ENCODE results near the gene MT1H. TPM values are rescaled to one million over a fixed set of nuclear protein-coding genes. Genes with fewer than 3 reads are reported as not detected.

MT1H gene
- total RNA-seq, 1 experiment from 2014 or later, result not detected

DNA sequence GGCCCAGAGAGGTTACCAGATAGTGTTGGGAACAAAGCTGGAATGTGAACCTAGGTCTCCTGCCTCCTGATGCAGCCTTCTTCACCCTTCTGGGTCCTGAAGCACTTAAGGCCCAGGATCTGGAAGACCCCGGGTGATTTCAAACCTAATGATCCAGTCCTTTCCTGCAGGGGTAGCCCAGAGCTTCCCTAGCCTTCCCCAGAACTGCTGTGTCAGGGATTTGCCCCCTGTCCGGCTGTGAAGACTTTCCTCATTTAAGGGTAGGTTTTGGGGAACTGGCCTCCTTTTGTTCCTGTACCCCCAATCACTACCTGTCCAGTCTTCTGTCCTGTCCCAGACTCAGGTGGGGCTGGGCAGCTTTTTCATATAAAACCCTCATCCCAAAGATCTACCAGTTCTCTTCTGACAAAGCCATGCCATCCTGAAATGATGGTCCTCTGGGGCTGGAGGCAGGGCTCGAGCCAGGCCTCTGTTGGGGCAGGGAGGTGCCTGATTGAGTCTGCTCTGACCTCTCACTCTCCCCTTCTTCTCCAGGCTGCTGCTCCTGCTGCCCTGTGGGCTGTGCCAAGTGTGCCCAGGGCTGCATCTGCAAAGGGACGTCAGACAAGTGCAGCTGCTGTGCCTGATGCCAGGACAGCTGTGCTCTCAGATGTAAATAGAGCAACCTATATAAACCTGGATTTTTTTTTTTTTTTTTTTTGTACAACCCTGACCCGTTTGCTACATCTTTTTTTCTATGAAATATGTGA is 14.0 kb downstream of the MT1H start:
- H3K4me1 ChIP-seq, result peaks cover 8% of the 10 kb centered on the region; the same call in 1 of the 2 replicates
- CTCF ChIA-PET, result interaction anchor here (2.3 kb wide), 1 partner anchor 19 kb away, joined by 11 read pairs; no protein-coding TSS in a partner anchor
- Mint-ChIP-seq H3K36me3 (ENCODE audit: insufficient read depth, unreplicated experiment) (no peaks in the 10 kb centered on the region), H3K4me1 (ENCODE audit: low read depth, unreplicated experiment) (no peaks in the 10 kb centered on the region), H3K9me3 (ENCODE audit: unreplicated experiment) (peaks cover 11% of the 10 kb centered on the region), H3K4me3 (ENCODE audit: unreplicated experiment) (no peak overlapping the region), H3K27ac (ENCODE audit: unreplicated experiment) (no peak overlapping the region), H3K27me3 (ENCODE audit: insufficient read depth, unreplicated experiment) (peaks cover 7% of the 10 kb centered on the region)
- H3K4me3 ChIP-seq (ENCODE audit: low read depth, low read length), result no peak overlapping the region
- POLR2A ChIA-PET, result interaction anchor here (0.9 kb wide), 1 partner anchor 26 kb away, joined by 3 read pairs; no protein-coding TSS in a partner anchor
- peaks cover 8% of the 10 kb centered on the region for H3K9me3 ChIP-seq
- no peaks in the 10 kb centered on the region for H3K36me3 ChIP-seq (ENCODE audit: control insufficient read depth, insufficient read depth, low read length)
- no peak for DNase-seq
- no TSS peak for BruUV-seq (replicated peaks)
- TF ChIP-seq, protein P1, sequence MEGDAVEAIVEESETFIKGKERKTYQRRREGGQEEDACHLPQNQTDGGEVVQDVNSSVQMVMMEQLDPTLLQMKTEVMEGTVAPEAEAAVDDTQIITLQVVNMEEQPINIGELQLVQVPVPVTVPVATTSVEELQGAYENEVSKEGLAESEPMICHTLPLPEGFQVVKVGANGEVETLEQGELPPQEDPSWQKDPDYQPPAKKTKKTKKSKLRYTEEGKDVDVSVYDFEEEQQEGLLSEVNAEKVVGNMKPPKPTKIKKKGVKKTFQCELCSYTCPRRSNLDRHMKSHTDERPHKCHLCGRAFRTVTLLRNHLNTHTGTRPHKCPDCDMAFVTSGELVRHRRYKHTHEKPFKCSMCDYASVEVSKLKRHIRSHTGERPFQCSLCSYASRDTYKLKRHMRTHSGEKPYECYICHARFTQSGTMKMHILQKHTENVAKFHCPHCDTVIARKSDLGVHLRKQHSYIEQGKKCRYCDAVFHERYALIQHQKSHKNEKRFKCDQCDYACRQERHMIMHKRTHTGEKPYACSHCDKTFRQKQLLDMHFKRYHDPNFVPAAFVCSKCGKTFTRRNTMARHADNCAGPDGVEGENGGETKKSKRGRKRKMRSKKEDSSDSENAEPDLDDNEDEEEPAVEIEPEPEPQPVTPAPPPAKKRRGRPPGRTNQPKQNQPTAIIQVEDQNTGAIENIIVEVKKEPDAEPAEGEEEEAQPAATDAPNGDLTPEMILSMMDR (IDR thresholded peaks at IDR 0.05; ENCODE audit: insufficient read depth in 1 of 2, low read depth in 1 of 2, low read length in 1 of 2, severe bottlenecking in 1 of 2, unreplicated experiment in 1 of 2), result no peak
- H3K27me3 ChIP-seq (replicated peaks; ENCODE audit: control insufficient read depth, insufficient read depth, low read length), result no peaks in the 10 kb centered on the region
- intact Hi-C loops (cut with micrococcal nuclease; ENCODE audit: unreplicated experiment), result no loop called here

DNA sequence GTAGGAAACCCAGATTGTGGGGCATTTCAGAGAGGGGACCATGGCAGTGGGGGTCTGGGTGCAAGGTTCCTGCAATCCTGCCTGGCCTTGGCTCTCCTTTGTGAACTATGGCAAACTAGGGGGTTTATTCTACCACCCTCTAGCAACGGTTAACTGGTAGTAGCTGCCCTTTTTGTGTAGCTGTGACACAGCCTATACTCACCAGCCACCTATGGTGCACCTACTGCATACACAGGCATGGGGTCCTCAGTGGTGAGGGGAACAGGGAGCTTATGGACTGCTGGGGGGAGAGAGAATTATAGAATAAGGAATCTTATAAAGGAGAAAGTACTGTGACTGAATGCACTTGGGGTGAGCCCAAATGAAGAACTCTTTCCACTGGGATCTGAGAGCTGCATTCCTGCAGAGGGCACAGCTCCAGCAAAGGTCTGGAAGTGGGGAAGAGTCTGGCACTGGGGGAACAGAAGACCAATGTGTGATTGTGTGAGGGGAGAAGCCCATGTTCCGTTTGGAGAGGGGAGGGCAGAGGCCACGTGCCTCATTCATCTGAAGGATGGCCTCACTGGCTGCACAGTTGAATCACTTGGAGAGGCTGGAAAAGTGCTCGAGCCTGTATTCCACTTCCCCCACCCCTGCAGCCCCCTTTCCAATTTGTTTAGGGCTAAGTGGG is 14.8 kb downstream of the MT1H start:
- Histone ChIP-seq H3K4me1 (peaks cover 8% of the 10 kb centered on the region; the same call in 1 of the 2 replicates), H3K27me3 (replicated peaks; ENCODE audit: control insufficient read depth, insufficient read depth, low read length) (no peaks in the 10 kb centered on the region), H3K36me3 (ENCODE audit: control insufficient read depth, insufficient read depth, low read length) (no peaks in the 10 kb centered on the region), H3K4me3 (ENCODE audit: low read depth, low read length) (no peak overlapping the region), H3K9me3 (peaks cover 8% of the 10 kb centered on the region)
- peaks cover 11% of the 10 kb centered on the region for H3K9me3 Mint-ChIP-seq (ENCODE audit: unreplicated experiment)
- no peak overlapping the region for H3K4me3 Mint-ChIP-seq (ENCODE audit: unreplicated experiment)
- H3K27me3 Mint-ChIP-seq (ENCODE audit: insufficient read depth, unreplicated experiment), result peaks cover 7% of the 10 kb centered on the region
- H3K36me3 Mint-ChIP-seq (ENCODE audit: insufficient read depth, unreplicated experiment), result no peaks in the 10 kb centered on the region
- H3K27ac Mint-ChIP-seq (ENCODE audit: unreplicated experiment), result no peak overlapping the region
- intact Hi-C loops (cut with micrococcal nuclease; ENCODE audit: unreplicated experiment), result no loop called here
- CTCF ChIA-PET, result no interaction called here
- H3K4me1 Mint-ChIP-seq (ENCODE audit: low read depth, unreplicated experiment), result no peaks in the 10 kb centered on the region
- POLR2A ChIA-PET, result no interaction called here
- DNase-seq, result no peak
- no TSS peak for BruUV-seq (replicated peaks)
- TF ChIP-seq, protein P1 (IDR thresholded peaks at IDR 0.05; ENCODE audit: insufficient read depth in 1 of 2, low read depth in 1 of 2, low read length in 1 of 2, severe bottlenecking in 1 of 2, unreplicated experiment in 1 of 2), result no peak

DNA sequence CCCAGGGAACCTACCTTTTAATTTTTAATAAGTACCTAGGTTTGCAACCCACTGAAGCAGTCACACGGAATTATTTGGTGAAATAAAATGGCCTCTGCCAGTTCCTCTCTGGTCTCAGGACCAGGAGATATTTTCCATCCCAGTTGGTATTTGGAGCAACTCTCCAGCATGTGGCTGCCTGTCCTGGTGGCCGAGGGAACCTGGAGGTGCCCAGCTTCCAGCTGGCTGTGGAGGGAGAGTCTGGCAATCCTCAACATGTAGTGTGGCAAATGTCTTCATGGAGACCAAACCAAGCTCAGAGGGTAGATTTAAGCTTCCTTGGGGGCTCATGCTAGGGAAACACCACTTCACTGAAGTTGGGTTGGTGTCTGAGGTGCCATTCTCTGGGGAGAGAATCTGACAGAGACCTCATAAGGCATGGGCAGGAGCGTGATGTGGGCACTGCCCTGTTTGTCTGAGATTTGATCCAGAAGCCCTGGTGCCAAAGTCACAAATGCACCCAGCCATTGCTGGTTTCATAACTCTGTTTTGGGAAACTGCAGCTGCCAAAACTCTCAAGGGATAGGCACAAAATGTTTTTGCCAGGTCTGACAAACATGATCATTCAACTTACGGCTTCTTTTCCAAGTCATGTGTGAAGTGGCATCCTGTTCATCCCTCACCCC is 15.4 kb downstream of the MT1H start:
- no peaks in the 10 kb centered on the region for H3K36me3 ChIP-seq (ENCODE audit: control insufficient read depth, insufficient read depth, low read length)
- peaks cover 8% of the 10 kb centered on the region; the same call in 1 of the 2 replicates for H3K4me1 ChIP-seq
- no TSS peak for BruUV-seq (replicated peaks)
- POLR2A ChIA-PET, result interaction anchor here (0.6 kb wide), 1 partner anchor 16 kb away, joined by 3 read pairs; no protein-coding TSS in a partner anchor
- Mint-ChIP-seq H3K27ac (ENCODE audit: unreplicated experiment) (no peak overlapping the region), H3K4me1 (ENCODE audit: low read depth, unreplicated experiment) (no peaks in the 10 kb centered on the region), H3K27me3 (ENCODE audit: insufficient read depth, unreplicated experiment) (peaks cover 7% of the 10 kb centered on the region), H3K4me3 (ENCODE audit: unreplicated experiment) (no peak overlapping the region), H3K36me3 (ENCODE audit: insufficient read depth, unreplicated experiment) (no peaks in the 10 kb centered on the region), H3K9me3 (ENCODE audit: unreplicated experiment) (peaks cover 11% of the 10 kb centered on the region)
- peaks cover 8% of the 10 kb centered on the region for H3K9me3 ChIP-seq
- TF ChIP-seq, protein P1 (IDR thresholded peaks at IDR 0.05; ENCODE audit: insufficient read depth in 1 of 2, low read depth in 1 of 2, low read length in 1 of 2, severe bottlenecking in 1 of 2, unreplicated experiment in 1 of 2), result no peak
- H3K4me3 ChIP-seq (ENCODE audit: low read depth, low read length), result no peak overlapping the region
- H3K27me3 ChIP-seq (replicated peaks; ENCODE audit: control insufficient read depth, insufficient read depth, low read length), result no peaks in the 10 kb centered on the region
- CTCF ChIA-PET, result no interaction called here
- no peak for DNase-seq
- intact Hi-C loops (cut with micrococcal nuclease; ENCODE audit: unreplicated experiment), result no loop called here
